Fibroblast of the aortic adventitia (primary cell): ENCODE measurements around the gene NXN. TPM values are rescaled to one million over a fixed set of nuclear protein-coding genes. Genes with fewer than 3 reads are reported as not detected.

Experiments used
- DNase-seq: peaks from one replicate; pipeline ENCODE4 v3.0.0-alpha.2; 2010; ENCODE audit warnings: low read depth
- H3K4me3 ChIP-seq: 2 replicates; pipeline ENCODE4 v1.5.1; 2011; ENCODE audit warnings: low read depth, mild to moderate bottlenecking, control low read depth, low read length, moderate library complexity
- total RNA-seq: library from RNA; depleted of rRNA; stranded (reverse); fragments of >200 nt; gene quantifications from 2 replicates; pipeline ENCODE4 v1.2.3, GENCODE V29; 2012; ENCODE audit warnings: low replicate concordance
- TF ChIP-seq, protein P1 (sequence below): IDR thresholded peaks from 2 replicates; pipeline ENCODE4 v1.5.1; 2011; ENCODE audit warnings: mild to moderate bottlenecking, low read length, control low read depth, inconsistent platforms; ENCODE audit not compliant: insufficient read depth

NXN gene
- 5.1 and 18.1 TPM in 2 replicates for total RNA-seq

GRCh38 chr17:979539-980405 is at the start of gene NXN:
Gene NXN, minus strand, starts transcription at chr17:979776.
- H3K4me3 ChIP-seq: peak within 1 kb of the TSS; percentile 73
- TF ChIP-seq, protein P1, sequence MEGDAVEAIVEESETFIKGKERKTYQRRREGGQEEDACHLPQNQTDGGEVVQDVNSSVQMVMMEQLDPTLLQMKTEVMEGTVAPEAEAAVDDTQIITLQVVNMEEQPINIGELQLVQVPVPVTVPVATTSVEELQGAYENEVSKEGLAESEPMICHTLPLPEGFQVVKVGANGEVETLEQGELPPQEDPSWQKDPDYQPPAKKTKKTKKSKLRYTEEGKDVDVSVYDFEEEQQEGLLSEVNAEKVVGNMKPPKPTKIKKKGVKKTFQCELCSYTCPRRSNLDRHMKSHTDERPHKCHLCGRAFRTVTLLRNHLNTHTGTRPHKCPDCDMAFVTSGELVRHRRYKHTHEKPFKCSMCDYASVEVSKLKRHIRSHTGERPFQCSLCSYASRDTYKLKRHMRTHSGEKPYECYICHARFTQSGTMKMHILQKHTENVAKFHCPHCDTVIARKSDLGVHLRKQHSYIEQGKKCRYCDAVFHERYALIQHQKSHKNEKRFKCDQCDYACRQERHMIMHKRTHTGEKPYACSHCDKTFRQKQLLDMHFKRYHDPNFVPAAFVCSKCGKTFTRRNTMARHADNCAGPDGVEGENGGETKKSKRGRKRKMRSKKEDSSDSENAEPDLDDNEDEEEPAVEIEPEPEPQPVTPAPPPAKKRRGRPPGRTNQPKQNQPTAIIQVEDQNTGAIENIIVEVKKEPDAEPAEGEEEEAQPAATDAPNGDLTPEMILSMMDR: peak; percentile 38
- DNase-seq: peak; percentile 64

GRCh38 chr17:1027044-1027443 is 47.5 kb upstream of the NXN start:
- DNase-seq: no peak
- TF ChIP-seq, protein P1: no peak
- H3K4me3 ChIP-seq: no peak overlapping the region

DNA sequence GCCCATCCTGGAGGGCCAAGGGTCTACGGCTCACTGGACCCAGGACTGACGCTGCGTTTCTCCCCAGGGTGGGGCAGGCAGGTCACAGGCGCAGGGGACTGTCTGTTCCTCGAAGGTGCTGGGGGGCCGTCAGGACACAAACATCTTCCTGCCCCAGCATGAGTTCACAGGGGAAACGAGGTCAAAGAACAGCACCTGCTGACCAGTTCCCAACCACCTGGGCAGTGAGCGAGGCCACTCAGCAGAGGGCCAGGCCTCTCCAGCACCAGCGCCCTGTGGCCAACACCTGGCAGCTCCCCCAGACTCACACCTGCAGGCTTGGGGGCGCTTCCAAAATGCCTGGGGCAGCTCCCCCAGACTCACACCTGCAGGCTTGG is 47.0 kb upstream of the NXN start:
- DNase-seq: no peak
- no peak overlapping the region for H3K4me3 ChIP-seq
- TF ChIP-seq, protein P1: no peak

GRCh38 chr17:1025733-1026598 is 46.4 kb upstream of the NXN start:
- no peak for DNase-seq
- TF ChIP-seq, protein P1: no peak
- no peak overlapping the region for H3K4me3 ChIP-seq

GRCh38 chr17:1024076-1024475 is 44.5 kb upstream of the NXN start:
- no peak for DNase-seq
- TF ChIP-seq, protein P1: no peak
- H3K4me3 ChIP-seq: no peak overlapping the region

- TF ChIP-seq, protein P1: no peak
- DNase-seq: no peak
Observed at GRCh38 chr17:1022278-1023024, 42.9 kb upstream of the NXN start.

More at GRCh38 chr17:1022278-1023024, 42.9 kb upstream of the NXN start:
- H3K4me3 ChIP-seq: no peak overlapping the region
